Natural killer cell treated with Interleukin-12 subunit alpha and Interleukin-12 subunit beta and Interleukin-15 and Interleukin-18, amount 100 ng/mL, for 72 hours (primary cell): ENCODE measurements around the gene ZNF304. TPM values are rescaled to one million over a fixed set of nuclear protein-coding genes. Genes with fewer than 3 reads are reported as not detected.
"Not testable (repeated sequence)": the region's sequence is repeated elsewhere in the genome, so short reads cannot be mapped to it uniquely, and the experiment has no call there.

ENCODE experiments used
- ATAC-seq, 2 donors: fragments of 150-1000 bp; cut with Tn5 transposase in 1 of 2; sonication (Bioruptor Pico), chemical (Tn5 transposase) in 1 of 2; 2 replicates each; pipeline ENCODE4 v1.10.0; 2021
- DNase-seq: peaks from one replicate; pipeline ENCODE4 v3.0.0; 2022; ENCODE audit warnings: low spot score
- H3K27ac Mint-ChIP-seq, 2 donors: 1 replicate in 1 of 2; 2 replicates in 1 of 2; pipeline ENCODE4 v1.8.0; 2022; ENCODE audit warnings: mixed read lengths in 2 of 2, mild to moderate bottlenecking in 1 of 2, moderate library complexity in 1 of 2
- H3K27me3 Mint-ChIP-seq, 2 donors: 1 replicate in 1 of 2; 2 replicates in 1 of 2; pipeline ENCODE4 v1.8.0; 2022; ENCODE audit warnings: mixed read lengths in 2 of 2
- H3K36me3 Mint-ChIP-seq: one replicate; pipeline ENCODE4 v1.8.0; 2022; ENCODE audit warnings: mixed read lengths
- H3K4me1 Mint-ChIP-seq, 2 donors: 1 replicate in 1 of 2; 2 replicates in 1 of 2; pipeline ENCODE4 v1.8.0; 2022; ENCODE audit warnings: low read depth in 2 of 2, mixed read lengths in 2 of 2, mild to moderate bottlenecking in 1 of 2
- H3K4me3 Mint-ChIP-seq: one replicate; pipeline ENCODE4 v1.8.0; 2022; ENCODE audit warnings: mixed read lengths
- H3K9me3 Mint-ChIP-seq: 2 replicates; pipeline ENCODE4 v1.8.0; 2022; ENCODE audit warnings: mixed read lengths
- total RNA-seq, 2 donors: library from RNA; stranded (reverse); gene quantifications; one replicate each; pipeline ENCODE4 v1.2.3, GENCODE V29; 2022

Gene ZNF304
- total RNA-seq, 2 donors from 2014 or later: 4.7 to 9.8 TPM

- H3K9me3 Mint-ChIP-seq: peaks cover 27% of the 10 kb centered on the region
- ATAC-seq, H3K4me3 Mint-ChIP-seq, H3K27ac Mint-ChIP-seq, H3K27me3 Mint-ChIP-seq, DNase-seq, H3K4me1 Mint-ChIP-seq: not testable (repeated sequence)
- H3K36me3 Mint-ChIP-seq: peaks cover 79% of the 10 kb centered on the region
These were observed 23.6 kb downstream of the ZNF304 start for GRCh38 chr19:57374647-57375046.

- no peaks in the 10 kb centered on the region for H3K27me3 Mint-ChIP-seq
- H3K4me3 Mint-ChIP-seq: no peak overlapping the region
- peaks cover 0 to 2% of the 10 kb centered on the region in 2 donors for H3K4me1 Mint-ChIP-seq
- no peak for DNase-seq
- ATAC-seq: no peak
- H3K27ac Mint-ChIP-seq: no peak overlapping the region
- peaks cover 32% of the 10 kb centered on the region for H3K9me3 Mint-ChIP-seq
- peaks cover 80% of the 10 kb centered on the region for H3K36me3 Mint-ChIP-seq
These were observed 25.1 kb downstream of the ZNF304 start for GRCh38 chr19:57376151-57376550.

GRCh38 chr19:57377498-57378146, 26.6 kb downstream of the ZNF304 start:
- Mint-ChIP-seq H3K9me3 (peaks cover 30% of the 10 kb centered on the region), H3K4me1 (peaks cover 0 to 2% of the 10 kb centered on the region in 2 donors), H3K27me3 (no peaks in the 10 kb centered on the region), H3K36me3 (peaks cover 66% of the 10 kb centered on the region), H3K27ac (no peak overlapping the region), H3K4me3 (no peak overlapping the region)
- ATAC-seq (no peak), DNase-seq (no peak)

- Mint-ChIP-seq H3K4me3 (no peak overlapping the region), H3K36me3 (peaks cover 40% of the 10 kb centered on the region), H3K4me1 (peaks cover 0 to 2% of the 10 kb centered on the region in 2 donors), H3K9me3 (peaks cover 25% of the 10 kb centered on the region), H3K27me3 (peaks cover 0 to 6% of the 10 kb centered on the region in 2 donors), H3K27ac (no peak overlapping the region)
- DNase-seq (no peak), ATAC-seq (no peak)
These were observed 29.9 kb downstream of the ZNF304 start for GRCh38 chr19:57380923-57381322.

- Mint-ChIP-seq H3K4me1 (peaks cover 0 to 2% of the 10 kb centered on the region in 2 donors), H3K27ac (no peak overlapping the region), H3K4me3 (no peak overlapping the region), H3K36me3 (peaks cover 21% of the 10 kb centered on the region), H3K27me3 (peaks cover 0 to 6% of the 10 kb centered on the region in 2 donors), H3K9me3 (peaks cover 17% of the 10 kb centered on the region)
- ATAC-seq (no peak), DNase-seq (no peak)
These were observed 31.9 kb downstream of the ZNF304 start for GRCh38 chr19:57382806-57383488.

- Mint-ChIP-seq H3K4me1 (peaks cover 28 to 30% of the 10 kb centered on the region in 2 donors), H3K4me3 (peak overlapping the region; percentile 89), H3K27ac (peak overlapping the region; percentile 89 to 93), H3K27me3 (no peaks in the 10 kb centered on the region), H3K9me3 (peaks cover 5% of the 10 kb centered on the region), H3K36me3 (peaks cover 17% of the 10 kb centered on the region)
- DNase-seq (no peak), ATAC-seq (no peak)
These were observed 38.2 kb downstream of the ZNF304 start for GRCh38 chr19:57389194-57389729.

- Mint-ChIP-seq H3K4me1 (peaks cover 33 to 35% of the 10 kb centered on the region in 2 donors), H3K27me3 (no peaks in the 10 kb centered on the region), H3K36me3 (peaks cover 24% of the 10 kb centered on the region), H3K9me3 (peaks cover 5% of the 10 kb centered on the region), H3K4me3 (peak within 1 kb of the TSS; percentile 89), H3K27ac (peak within 1 kb of the TSS; percentile 89 to 93)
- DNase-seq (peak; percentile 98), ATAC-seq (peak; percentile 99)
These were observed 38.9 kb downstream of the ZNF304 start, which contains the start of gene ZNF548 for GRCh38 chr19:57389730-57390598. Gene ZNF548 (plus strand): TSS chr19:57389854. CDS start chr19:57390100, 246 bp downstream.

- Mint-ChIP-seq H3K36me3 (peaks cover 55% of the 10 kb centered on the region), H3K4me3 (no peak overlapping the region), H3K27me3 (no peaks in the 10 kb centered on the region), H3K9me3 (peaks cover 6% of the 10 kb centered on the region), H3K4me1 (peaks cover 16 to 31% of the 10 kb centered on the region in 2 donors), H3K27ac (no peak overlapping the region)
- ATAC-seq (no peak), DNase-seq (no peak)
These were observed 44.6 kb downstream of the ZNF304 start for GRCh38 chr19:57395710-57396109.

- Mint-ChIP-seq H3K4me1 (peaks cover 9 to 20% of the 10 kb centered on the region in 2 donors), H3K9me3 (peaks cover 5% of the 10 kb centered on the region), H3K27me3 (no peaks in the 10 kb centered on the region), H3K36me3 (peaks cover 58% of the 10 kb centered on the region), H3K27ac (no peak overlapping the region), H3K4me3 (no peak overlapping the region)
- ATAC-seq (no peak), DNase-seq (no peak)
These were observed 47.8 kb downstream of the ZNF304 start for GRCh38 chr19:57398868-57399267.

- Mint-ChIP-seq H3K4me1 (peaks cover 7% of the 10 kb centered on the region in 2 donors), H3K36me3 (peaks cover 12% of the 10 kb centered on the region), H3K27ac (no peak overlapping the region), H3K9me3 (peaks cover 5% of the 10 kb centered on the region), H3K27me3 (no peaks in the 10 kb centered on the region), H3K4me3 (no peak overlapping the region)
- DNase-seq (no peak), ATAC-seq (no peak)
These were observed 52.9 kb downstream of the ZNF304 start for GRCh38 chr19:57403737-57404563.

- H3K36me3 Mint-ChIP-seq: no peaks in the 10 kb centered on the region
- H3K9me3 Mint-ChIP-seq: no peaks in the 10 kb centered on the region
- H3K4me3 Mint-ChIP-seq: no peak overlapping the region
- ATAC-seq: peak in 1 of 2 donors; percentile 37
- H3K27me3 Mint-ChIP-seq: no peaks in the 10 kb centered on the region
- peaks cover 16 to 19% of the 10 kb centered on the region in 2 donors for H3K4me1 Mint-ChIP-seq
- no peak overlapping the region for H3K27ac Mint-ChIP-seq
- peak; percentile 65 for DNase-seq
These were observed 55.5 kb downstream of the ZNF304 start for GRCh38 chr19:57406516-57407123.
